Large intestine (tissue), 3 donors: ENCODE measurements around the gene CLCF1. TPM values are rescaled to one million over a fixed set of nuclear protein-coding genes. Genes with fewer than 3 reads are reported as not detected.

ENCODE experiments used
- DNase-seq, 2 donors: peaks; one replicate each; pipeline versions ENCODE4 v3.0.0 to v3.0.0-alpha.2; 2013
- H3K27ac ChIP-seq: one replicate; pipeline ENCODE4 v1.5.1; 2013; ENCODE audit warnings: low read length
- H3K27me3 ChIP-seq: 2 replicates; pipeline ENCODE4 v1.6.1; 2013; ENCODE audit warnings: low read length; ENCODE audit not compliant: control insufficient read depth, insufficient read depth
- H3K36me3 ChIP-seq: 2 replicates; pipeline ENCODE4 v1.6.1; 2013; ENCODE audit warnings: low read length; ENCODE audit not compliant: control insufficient read depth, insufficient read depth
- H3K4me1 ChIP-seq: one replicate; pipeline ENCODE4 v1.6.1; 2013; ENCODE audit warnings: low read length; ENCODE audit not compliant: control insufficient read depth, insufficient read depth
- H3K4me3 ChIP-seq: one replicate; pipeline ENCODE4 v1.5.1; 2013; ENCODE audit warnings: low read length
- H3K9me3 ChIP-seq: one replicate; pipeline ENCODE4 v1.6.1; 2013; ENCODE audit warnings: mild to moderate bottlenecking, low read depth, low read length, moderate library complexity; ENCODE audit not compliant: control insufficient read depth
- WGBS: methylation state at CpG from one replicate; pipeline ENCODE4 v1.1.5; 2013; ENCODE audit warnings: low lambda C conversion rate; ENCODE audit not compliant: insufficient coverage; 5-methylcytosine and 5-hydroxymethylcytosine counted together
- polyA plus RNA-seq: library from polyadenylated mRNA; unstranded; fragments of 120-200 nt; gene quantifications from one replicate; pipeline ENCODE4 v1.2.1, GENCODE V29; 2013

CLCF1 gene
- polyA plus RNA-seq, 1 donor, result 9.6 TPM

DNA sequence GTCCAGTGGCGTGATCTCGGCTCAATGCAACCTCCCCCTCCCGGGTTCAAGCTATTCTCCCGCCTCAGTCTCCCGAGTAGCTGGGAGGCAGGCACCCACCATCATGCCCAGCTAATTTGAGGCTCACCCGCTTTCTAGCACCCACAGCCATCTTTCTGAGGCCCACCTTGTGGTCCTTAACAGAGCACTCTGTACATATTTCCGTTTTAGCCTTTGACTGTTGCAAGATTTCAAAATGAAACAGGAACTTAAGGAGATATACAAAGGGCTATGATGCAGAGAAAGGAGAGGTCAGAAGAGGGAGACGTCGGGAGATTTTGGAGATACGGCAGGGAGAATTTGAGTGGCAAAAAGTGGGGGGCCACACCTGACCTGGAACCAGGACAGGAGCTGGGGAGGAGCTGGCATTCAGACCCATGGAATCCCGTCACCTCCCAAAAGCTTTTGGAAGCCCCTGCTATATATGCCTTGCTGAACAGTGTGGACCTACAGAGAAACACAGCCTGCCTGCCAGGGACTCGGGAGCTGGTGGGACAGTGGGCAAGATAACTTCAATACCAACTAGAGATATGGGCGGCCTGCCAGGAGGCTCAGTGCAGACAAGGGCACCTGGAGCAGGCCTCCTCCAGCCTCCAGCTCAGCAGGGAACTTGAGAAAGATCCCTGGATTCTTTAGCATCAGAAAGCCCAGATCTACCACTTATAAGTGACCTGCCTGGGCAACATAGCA, 8.0 kb upstream of the CLCF1 start:
- Histone ChIP-seq H3K4me1 (peaks cover 18% of the 10 kb centered on the region), H3K27me3 (peaks cover under 1% of the 10 kb centered on the region), H3K4me3 (no peak overlapping the region), H3K27ac (no peak overlapping the region), H3K9me3 (no peaks in the 10 kb centered on the region), H3K36me3 (no peaks in the 10 kb centered on the region)
- DNase-seq, result no peak
- WGBS, result 100% methylated on average over 1 of the region's 13 CpGs

DNA sequence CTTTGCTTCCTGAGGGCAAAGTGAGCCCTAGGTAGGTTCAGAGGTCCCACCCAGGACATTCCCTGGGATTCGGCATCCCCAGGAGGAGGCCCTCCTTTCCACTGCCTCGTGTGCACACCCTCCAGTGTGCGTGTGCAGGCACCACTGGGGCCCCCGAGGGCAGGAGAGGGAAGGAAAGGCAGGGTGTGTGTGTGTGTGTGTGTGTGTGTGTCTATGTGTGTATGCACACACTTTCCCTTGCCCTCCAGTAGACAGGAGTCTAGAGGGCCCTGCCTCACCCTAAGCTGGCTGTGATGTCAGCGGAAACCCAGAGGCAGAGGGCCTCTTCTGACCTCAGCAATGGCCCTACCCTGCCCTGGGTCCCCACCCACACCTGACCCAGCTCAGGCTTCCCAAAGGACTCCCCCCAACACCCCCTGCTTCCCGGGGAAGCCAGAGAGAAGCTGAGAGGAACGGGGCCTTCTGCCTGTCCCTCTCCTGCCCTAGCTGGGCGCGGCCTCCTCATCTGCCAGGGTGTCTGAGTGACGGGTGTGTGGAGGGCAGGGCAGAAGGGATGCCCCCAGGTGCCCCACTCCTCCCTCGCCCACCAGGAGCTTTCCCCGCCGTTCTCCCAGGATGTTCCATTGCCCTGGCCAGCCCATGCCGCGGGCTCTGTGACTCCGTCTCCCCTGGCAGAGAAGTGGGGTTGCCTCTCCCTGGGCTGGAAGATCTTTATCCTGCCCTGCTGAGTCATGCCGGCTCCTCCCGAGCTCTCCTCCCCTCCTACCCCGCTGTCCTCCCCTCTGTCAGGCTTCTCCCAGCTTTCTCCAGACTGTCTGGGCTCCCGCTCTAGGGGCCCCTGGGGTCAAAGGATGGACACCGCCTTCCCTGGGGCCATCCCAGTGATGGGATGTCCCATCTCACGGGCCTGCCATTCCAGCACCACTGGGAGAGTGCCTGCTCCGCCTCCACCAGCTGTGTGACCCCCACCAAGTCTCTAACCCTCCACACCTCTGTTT, 6.0 kb upstream of the CLCF1 start:
- Histone ChIP-seq H3K9me3 (no peaks in the 10 kb centered on the region), H3K36me3 (no peaks in the 10 kb centered on the region), H3K4me1 (peaks cover 24% of the 10 kb centered on the region), H3K27ac (no peak overlapping the region), H3K27me3 (peaks cover 10% of the 10 kb centered on the region), H3K4me3 (no peak overlapping the region)
- no CpG with 5 or more reads among the region's 23 CpGs for WGBS
- DNase-seq, result peak; percentile 67 to 82

DNA sequence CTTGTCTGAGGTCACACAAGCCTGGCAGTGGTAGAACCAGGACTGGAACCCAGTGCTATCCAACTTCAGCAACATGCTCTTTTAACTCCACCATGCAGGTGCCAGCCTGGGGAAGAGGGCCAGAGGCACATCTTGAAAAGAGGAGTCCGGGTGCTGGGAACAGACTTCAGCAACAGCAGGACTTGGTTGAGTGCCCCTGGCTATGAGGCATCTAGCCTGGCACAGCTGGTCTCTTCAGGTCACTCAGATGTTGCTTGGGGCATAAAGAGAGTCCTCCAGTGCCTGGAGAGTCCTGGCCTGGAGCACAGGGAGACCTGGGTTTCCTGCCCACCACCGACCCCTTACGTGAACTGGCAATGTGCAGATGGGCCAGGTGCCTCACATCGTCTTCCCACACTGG, 5.1 kb upstream of the CLCF1 start:
- peaks cover 10% of the 10 kb centered on the region for H3K27me3 ChIP-seq
- no peaks in the 10 kb centered on the region for H3K36me3 ChIP-seq
- H3K27ac ChIP-seq, result no peak overlapping the region
- no peak overlapping the region for H3K4me3 ChIP-seq
- DNase-seq, result no peak
- no CpG with 5 or more reads among the region's 4 CpGs for WGBS
- peaks cover 32% of the 10 kb centered on the region for H3K4me1 ChIP-seq
- no peaks in the 10 kb centered on the region for H3K9me3 ChIP-seq

DNA sequence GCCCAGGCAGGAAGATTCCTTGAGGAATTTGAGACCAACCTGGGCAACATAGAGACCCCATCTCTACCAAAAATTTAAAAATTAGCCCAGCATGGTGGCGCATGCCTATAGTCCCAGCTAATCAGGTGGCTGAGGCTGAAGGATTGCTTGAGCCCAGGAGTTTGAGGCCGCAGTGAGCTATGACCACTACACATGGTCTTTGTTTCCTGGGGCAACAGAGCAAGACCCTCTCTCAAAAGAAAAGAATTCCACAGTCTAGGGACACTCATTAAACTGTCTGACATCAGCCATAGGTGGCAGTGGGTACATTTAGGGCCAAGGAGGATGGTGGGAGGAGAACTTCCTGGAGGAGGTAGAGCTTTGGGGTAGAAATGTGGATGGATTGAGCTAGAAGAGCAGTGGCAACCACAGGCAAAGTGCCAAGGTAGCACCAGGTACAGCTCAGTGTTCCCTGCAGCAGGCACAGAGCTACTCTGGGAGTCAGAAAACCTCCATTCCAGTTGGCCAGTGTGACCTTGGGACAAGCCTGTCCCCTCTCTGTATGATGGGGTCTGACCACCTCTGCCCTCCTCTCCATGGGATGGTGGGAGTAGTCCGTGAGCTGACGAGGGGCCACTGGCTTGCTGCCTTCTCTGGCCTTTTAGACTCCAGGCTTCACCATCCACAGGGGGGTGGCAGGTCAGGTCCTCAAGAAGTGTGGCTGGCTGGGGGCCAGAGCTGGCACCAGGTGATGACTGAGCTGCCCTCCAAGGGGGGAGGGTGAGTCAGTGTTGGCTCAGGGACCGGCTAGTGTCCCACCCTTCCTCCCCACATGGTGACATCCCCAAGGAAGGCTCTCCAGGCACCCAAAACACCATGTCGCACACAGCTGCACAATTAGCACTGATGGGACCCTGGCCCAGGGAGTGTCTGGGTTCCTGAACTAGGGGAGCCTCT, 3.7 kb upstream of the CLCF1 start:
- H3K27me3 ChIP-seq, result peaks cover 10% of the 10 kb centered on the region
- H3K4me1 ChIP-seq, result peaks cover 30% of the 10 kb centered on the region
- no peak overlapping the region for H3K4me3 ChIP-seq
- H3K9me3 ChIP-seq, result no peaks in the 10 kb centered on the region
- WGBS, result no CpG with 5 or more reads among the region's 6 CpGs
- DNase-seq, result no peak
- no peaks in the 10 kb centered on the region for H3K36me3 ChIP-seq
- no peak overlapping the region for H3K27ac ChIP-seq

DNA sequence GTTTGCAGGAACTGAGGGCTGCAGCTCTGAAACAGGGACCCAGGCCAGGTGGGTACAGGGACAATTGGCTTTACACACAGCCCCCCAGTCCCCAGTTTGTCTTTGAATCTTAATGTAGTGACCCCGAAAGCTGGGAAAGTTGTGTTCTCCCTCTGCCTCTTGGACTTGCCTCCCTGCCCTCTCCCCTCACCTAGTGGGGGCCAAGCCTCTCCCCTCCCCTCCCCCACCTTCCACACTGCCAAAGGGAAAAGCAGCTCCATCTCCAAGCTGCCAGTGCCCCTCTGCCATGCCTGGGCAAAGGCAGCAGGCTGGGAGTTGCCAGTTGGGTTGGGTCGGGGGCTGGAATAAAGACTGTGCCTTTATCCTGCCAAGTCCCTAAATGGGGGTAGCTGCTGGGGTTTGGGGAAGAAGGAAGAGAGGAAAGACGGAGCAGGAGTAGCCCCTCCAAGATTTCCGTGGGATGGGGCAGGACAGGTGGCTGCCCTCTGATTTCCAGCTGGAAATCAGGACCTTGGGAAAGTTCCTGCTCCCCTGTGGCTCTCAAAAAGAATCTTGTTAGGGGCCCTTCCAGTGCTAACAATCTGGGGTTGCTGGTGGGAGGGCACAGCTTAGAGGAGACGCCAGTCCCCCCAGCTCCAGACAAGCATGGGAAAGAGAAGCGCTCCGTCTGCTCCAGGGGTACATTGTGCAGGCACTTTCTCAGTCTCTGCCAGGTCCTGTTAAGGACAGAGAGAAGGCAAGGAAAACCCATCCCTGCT, 2.8 kb upstream of the CLCF1 start:
- Histone ChIP-seq H3K4me1 (peaks cover 39% of the 10 kb centered on the region), H3K27ac (no peak overlapping the region), H3K4me3 (no peak overlapping the region), H3K27me3 (peaks cover 10% of the 10 kb centered on the region), H3K36me3 (no peaks in the 10 kb centered on the region), H3K9me3 (no peaks in the 10 kb centered on the region)
- no peak for DNase-seq
- WGBS, result no CpG with 5 or more reads among the region's 7 CpGs

DNA sequence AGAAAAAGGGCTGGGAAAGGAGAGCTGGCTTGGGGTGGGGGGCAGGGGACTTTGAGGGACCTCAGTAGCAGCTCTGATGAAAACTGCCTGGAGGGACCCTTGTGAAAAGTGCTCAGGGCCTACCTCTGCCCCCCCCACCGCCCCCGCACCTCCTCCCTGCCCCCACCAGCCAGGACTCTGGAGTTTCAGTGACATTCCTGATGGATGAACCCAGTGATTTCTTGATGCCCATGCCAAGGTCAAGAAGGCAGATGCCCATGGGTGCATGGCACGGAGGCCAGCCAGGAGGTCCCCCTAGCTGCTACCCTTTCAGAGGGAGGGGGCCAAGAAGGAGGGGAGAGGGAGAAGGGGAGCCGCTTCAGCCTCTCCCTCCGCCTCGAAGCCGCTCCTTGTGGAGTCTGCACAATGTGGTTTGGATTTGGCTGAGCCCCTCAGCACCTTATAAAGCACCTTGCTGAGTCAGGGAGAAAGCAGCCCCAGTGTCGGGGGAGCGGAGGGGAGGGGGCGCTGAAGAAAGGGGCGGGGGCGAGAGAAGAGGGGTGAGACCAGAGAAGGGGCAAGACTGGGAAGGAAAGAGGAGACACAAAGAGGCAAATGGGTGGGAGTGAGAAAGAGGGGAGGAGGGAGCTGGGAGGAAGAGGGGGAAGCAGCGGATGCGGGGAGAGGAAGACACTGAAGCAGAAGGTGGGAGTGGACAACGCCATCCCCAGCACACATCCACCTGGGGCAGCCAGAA, 2.1 kb upstream of the CLCF1 start:
- no peaks in the 10 kb centered on the region for H3K36me3 ChIP-seq
- WGBS, result 75% methylated on average over 2 of the region's 15 CpGs
- peaks cover 47% of the 10 kb centered on the region for H3K4me1 ChIP-seq
- no peak overlapping the region for H3K27ac ChIP-seq
- H3K4me3 ChIP-seq, result no peak overlapping the region
- no peak for DNase-seq
- peaks cover 10% of the 10 kb centered on the region for H3K27me3 ChIP-seq
- H3K9me3 ChIP-seq, result no peaks in the 10 kb centered on the region

DNA sequence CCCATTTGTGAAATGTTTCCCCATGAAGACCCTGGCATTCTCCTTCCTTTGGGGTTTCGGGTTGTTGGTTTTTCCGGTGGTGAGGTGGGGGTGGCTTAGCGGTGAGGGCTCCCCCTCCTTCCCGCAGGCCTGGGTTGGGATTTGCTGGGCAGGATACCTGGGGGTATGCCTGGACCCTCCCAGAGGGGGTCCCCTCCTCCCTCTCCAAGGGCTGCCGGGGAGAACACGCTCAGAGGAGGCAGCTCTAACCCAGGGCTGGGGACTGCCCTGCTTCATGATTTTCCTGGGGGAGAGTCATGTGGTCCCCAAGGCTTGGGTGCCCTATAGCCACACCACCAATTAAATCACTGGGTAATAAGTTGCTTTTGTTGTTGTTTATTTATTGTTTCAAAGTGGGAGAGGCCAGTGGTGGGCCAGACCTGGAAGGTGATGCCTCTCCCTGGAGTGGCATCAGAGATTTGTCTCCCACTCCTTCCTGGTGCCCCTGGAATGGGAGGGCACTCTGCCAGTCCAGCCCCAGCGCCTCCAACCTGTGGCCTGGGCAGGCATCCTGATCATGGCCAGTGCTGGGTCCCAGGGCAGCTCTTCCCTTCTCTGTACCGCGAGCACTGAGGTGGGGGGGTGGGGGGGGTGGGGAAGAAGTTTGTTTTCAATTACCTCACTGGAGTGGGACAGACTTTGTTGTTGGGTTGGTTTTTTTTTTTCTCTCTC, 1.3 kb upstream of the CLCF1 start:
- H3K27ac ChIP-seq, result peak overlapping the region; percentile 52
- no peak for DNase-seq
- no peaks in the 10 kb centered on the region for H3K36me3 ChIP-seq
- H3K27me3 ChIP-seq, result peaks cover 10% of the 10 kb centered on the region
- peaks cover 46% of the 10 kb centered on the region for H3K4me1 ChIP-seq
- no CpG with 5 or more reads among the region's 9 CpGs for WGBS
- H3K9me3 ChIP-seq, result no peaks in the 10 kb centered on the region
- H3K4me3 ChIP-seq, result no peak overlapping the region

DNA sequence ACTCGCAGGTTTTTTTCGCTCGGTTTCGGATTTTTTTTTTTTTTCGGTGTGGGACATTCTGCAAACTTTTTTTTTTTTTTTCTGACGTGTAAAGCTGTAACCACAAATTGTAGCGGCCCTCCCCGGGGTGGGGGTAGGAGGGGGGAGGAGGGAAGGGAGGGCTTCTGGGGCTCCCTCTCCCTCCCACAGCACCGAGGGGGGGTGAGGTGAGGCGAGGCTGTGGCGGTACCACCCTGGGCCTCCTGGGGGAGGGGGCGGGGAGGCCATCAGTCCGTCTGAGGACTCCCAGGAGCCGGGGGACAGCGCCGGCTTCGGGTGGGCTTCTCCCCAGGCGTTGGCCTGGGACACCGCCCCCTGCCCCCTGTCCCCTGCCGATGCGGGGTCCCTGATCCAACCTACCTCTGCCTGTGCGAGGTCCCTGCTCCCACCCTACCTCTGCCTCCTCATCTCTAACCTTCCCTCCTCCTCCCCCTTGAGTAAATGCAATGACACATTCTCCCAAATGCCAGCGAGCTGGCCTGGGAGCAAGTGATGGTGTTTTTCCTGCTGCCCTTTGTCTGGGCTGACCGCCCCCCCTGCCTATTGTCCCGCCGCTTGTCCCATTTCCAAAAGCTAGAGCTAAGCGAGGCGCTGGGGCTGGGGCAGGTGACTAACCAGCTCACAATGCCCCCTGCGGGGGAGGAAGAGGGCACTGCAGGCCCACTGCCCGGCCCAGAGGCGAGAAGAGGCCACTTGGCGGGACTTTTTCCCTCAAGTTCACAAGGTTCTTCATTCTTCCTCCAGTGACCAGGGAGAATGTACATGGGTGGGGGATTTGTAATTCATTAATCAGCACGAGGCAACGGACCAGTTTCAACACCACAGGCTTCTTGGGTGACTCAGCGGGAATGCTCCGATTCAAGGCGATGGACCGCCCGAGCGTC, 511 bp upstream of the CLCF1 start:
- Histone ChIP-seq H3K4me3 (peak overlapping the region; percentile 49), H3K27me3 (peaks cover 10% of the 10 kb centered on the region), H3K9me3 (no peaks in the 10 kb centered on the region), H3K36me3 (no peaks in the 10 kb centered on the region), H3K4me1 (peaks cover 44% of the 10 kb centered on the region), H3K27ac (peak overlapping the region; percentile 52)
- peak; percentile 82 to 92 for DNase-seq
- WGBS, result 0% methylated on average over 5 of the region's 40 CpGs
